Renal pelvis (tissue), 12 donors: Measurements from ENCODE around the gene ICAM5. TPM values are rescaled to one million over a fixed set of nuclear protein-coding genes. Genes with fewer than 3 reads are reported as not detected.
"Not testable (repeated sequence)": the region's sequence is repeated elsewhere in the genome, so short reads cannot be mapped to it uniquely, and the experiment has no call there.

Source experiments
- DNase-seq: peaks from one replicate; pipeline ENCODE4 v3.0.0-alpha.2; 2013
- long read RNA-seq, 16 experiments: transcript quantifications; one replicate each; lab custom pipeline, GENCODE V29; 2026
- polyA plus RNA-seq, 3 donors: library from polyadenylated mRNA; unstranded; fragments of 120-200 nt; gene quantifications; one replicate each; pipeline ENCODE4 v1.2.1, GENCODE V29; 2013; ENCODE audit not compliant: insufficient read length in 3 of 3

ICAM5 gene, protein sequence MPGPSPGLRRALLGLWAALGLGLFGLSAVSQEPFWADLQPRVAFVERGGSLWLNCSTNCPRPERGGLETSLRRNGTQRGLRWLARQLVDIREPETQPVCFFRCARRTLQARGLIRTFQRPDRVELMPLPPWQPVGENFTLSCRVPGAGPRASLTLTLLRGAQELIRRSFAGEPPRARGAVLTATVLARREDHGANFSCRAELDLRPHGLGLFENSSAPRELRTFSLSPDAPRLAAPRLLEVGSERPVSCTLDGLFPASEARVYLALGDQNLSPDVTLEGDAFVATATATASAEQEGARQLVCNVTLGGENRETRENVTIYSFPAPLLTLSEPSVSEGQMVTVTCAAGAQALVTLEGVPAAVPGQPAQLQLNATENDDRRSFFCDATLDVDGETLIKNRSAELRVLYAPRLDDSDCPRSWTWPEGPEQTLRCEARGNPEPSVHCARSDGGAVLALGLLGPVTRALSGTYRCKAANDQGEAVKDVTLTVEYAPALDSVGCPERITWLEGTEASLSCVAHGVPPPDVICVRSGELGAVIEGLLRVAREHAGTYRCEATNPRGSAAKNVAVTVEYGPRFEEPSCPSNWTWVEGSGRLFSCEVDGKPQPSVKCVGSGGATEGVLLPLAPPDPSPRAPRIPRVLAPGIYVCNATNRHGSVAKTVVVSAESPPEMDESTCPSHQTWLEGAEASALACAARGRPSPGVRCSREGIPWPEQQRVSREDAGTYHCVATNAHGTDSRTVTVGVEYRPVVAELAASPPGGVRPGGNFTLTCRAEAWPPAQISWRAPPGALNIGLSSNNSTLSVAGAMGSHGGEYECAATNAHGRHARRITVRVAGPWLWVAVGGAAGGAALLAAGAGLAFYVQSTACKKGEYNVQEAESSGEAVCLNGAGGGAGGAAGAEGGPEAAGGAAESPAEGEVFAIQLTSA
- polyA plus RNA-seq: under 1 TPM in 2 of 3 donors, not detected in 1; 0.10 to 0.17 TPM
- long read RNA-seq, donor 1: 0 reads
- long read RNA-seq, donor 2: 0 reads
- long read RNA-seq, donor 3: 0 reads
- long read RNA-seq, donor 4: 0 reads
- long read RNA-seq, donor 5: 0 reads
- long read RNA-seq, donor 6: 0 reads
- long read RNA-seq, donor 7: 0 reads
- long read RNA-seq, donor 8: 0 reads
- long read RNA-seq, donor 9: 0 reads
- long read RNA-seq, donor 10: 0 reads
- long read RNA-seq, donor 11: 0 reads
- long read RNA-seq, donor 12: 0 reads
- long read RNA-seq, donor 13: 0 reads
- long read RNA-seq, donor 14: 0 reads
- long read RNA-seq, donor 15: 0 reads
- long read RNA-seq, donor 16: 0 reads

- DNase-seq: no peak
Measured at GRCh38 chr19:10289836-10290356, at the start of gene ICAM5. ICAM5 (plus strand) TSS chr19:10289952; CDS start chr19:10290044, 92 bp downstream.

GRCh38 chr19:10241826-10242449 is 47.8 kb upstream of the ICAM5 start:
- DNase-seq: not testable (repeated sequence)

DNA sequence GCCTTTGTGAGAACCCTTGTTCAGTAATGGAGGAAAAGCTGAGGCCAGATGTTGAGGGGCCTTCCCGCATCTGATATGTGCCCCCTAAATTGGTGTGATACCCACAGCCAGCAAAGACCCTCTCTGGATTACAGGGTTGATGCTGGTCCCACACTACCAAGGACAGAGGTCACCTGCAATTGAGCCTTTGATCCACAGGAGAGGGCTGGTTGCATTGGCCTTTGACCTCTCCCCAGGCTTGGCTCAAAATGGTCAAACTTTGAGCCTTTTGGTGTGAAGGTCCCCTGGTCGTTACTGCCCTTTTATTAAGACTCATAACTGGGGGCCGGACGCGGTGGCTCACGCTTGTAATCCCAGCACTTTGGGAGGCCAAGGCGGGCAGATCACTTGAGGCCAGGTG is 46.1 kb upstream of the ICAM5 start:
- no peak for DNase-seq

GRCh38 chr19:10245189-10245939 is 44.4 kb upstream of the ICAM5 start:
- DNase-seq: no peak

DNA sequence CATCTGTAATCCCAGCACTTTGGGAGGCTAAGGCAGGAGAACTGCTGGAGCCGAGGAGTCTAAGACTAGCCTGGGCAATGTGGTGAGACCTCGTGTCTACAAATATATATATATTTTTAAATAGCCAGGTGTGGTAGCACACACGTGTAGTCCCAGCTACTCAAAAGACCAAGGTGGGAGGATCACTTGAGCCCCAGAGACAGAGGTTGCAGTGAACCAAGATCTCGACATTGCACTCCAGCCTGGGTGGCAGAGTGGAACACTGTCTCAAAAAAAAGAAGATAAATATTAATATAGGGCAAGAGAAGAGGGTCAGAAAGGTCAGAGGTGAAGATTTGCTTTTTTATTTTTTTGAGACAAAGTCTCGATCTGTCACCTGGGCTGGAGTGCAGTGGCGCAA is 43.2 kb upstream of the ICAM5 start:
- no peak for DNase-seq

DNA sequence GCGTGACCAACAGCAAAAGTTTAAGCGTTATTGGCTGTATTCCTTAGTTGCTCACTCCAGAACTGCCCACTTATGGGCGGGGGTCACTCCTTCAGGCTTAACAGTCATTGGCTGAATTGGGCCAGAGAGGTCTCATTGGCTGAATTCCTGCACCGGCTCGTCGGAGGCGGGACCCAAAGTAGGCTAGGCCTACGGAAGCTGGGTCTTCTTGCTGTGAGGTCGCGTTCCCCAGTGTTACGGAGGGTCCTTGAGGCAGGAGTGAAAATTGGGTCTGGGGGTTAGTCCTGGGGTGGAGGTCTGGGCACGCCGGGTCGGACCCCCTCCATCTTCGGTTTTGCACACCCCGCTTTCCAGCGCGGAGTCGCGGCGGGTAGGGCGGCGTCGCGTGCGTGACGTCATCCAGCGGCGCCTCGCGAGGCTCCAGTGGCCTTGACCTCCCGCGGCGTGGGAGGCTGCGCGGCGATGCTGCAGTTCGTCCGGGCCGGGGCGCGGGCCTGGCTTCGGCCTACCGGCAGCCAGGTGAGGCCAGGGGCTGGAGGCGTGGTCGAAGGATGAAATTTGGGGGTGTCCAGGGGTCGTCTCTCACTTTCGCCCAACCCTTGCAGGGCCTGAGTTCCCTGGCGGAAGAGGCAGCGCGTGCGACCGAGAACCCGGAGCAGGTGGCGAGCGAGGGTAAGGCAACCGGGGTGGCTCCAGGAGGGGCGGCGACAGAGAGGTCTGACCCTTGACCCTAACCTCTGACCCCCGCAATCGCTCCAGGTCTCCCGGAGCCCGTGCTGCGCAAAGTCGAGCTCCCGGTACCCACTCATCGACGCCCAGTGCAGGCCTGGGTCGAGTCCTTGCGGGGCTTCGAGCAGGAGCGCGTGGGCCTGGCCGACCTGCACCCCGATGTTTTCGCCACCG is 37.7 kb upstream of the ICAM5 start, which contains the start of gene MRPL4:
Gene MRPL4, plus strand, starts transcription at position 423 of the 903 bp plus-strand sequence. Its CDS starts 40 bp downstream, at position 463.
- peak; percentile 99 for DNase-seq

- no peak for DNase-seq
Measured at GRCh38 chr19:10252707-10253106, 37.0 kb upstream of the ICAM5 start.

GRCh38 chr19:10254244-10254643 is 35.5 kb upstream of the ICAM5 start:
- no peak for DNase-seq

GRCh38 chr19:10255358-10255757 is 34.4 kb upstream of the ICAM5 start:
- no peak for DNase-seq

DNA sequence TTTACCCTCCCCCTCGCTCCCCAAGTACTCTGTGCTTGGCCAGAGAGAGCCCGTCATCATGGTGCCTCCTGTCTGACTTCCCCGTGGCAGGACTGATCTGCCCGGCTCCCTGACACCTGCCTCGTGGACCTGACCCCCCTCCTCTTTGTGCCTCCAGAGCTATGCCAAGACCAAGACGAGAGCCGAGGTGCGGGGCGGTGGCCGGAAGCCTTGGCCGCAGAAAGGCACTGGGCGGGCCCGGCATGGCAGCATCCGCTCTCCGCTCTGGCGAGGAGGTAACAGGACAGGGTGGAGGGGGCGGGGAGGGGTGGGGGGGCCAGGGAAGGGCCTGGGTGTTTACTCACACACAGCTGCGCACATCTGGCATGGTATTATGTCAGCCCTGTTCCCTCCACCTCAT is 33.2 kb upstream of the ICAM5 start:
- no peak for DNase-seq

DNA sequence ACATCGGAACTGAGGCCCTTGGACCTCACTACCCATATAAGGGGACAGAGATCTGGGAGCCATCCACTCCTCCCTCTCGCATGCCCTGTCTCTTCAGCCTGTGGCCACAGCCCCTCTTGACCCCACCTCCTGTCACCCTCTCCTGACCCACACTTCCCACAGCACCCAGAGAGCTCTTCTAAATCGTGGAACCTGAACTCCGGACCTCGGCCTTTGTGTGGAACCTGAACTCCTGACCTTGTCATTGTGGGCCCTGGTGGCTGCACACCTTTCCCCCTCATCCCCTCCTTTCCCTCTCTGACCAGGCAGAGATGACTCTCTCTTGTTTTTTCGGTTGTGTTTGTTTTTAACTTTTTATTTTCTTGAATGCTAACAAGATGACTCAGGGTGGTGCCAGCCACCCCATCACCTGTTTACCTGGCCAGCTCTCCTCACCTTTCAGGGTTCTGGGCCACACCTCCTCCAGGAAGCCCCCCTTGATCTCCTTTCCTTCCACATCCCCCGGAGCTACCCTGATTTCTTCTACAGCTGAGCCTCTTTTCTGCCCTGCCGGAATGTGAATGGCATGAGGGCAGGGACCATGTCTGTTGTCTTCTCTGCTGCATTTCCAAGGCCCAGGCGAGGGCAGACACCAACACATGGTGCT is 32.7 kb upstream of the ICAM5 start:
- no peak for DNase-seq

DNA sequence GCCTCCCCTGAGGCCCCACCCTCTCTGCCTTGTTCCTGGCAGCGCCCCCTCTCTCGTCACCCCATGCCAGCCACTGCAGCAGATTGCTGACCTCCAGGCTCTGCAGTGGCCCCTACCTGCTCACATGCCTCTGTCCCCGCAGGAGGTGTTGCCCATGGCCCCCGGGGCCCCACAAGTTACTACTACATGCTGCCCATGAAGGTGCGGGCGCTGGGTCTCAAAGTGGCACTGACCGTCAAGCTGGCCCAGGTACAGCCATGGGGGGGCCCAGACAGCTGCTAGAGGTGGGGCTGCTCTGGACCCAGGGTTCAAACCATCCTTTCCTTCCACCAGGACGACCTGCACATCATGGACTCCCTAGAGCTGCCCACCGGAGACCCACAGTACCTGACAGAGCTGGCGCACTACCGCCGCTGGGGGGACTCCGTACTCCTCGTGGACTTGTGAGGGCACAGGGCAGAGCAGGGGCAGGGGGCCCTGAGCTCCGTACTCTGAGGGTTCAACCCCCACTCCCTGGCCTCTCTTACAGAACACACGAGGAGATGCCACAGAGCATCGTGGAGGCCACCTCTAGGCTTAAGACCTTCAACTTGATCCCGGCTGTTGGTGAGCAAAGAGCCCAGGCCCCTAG is 31.6 kb upstream of the ICAM5 start:
- DNase-seq: no peak

DNA sequence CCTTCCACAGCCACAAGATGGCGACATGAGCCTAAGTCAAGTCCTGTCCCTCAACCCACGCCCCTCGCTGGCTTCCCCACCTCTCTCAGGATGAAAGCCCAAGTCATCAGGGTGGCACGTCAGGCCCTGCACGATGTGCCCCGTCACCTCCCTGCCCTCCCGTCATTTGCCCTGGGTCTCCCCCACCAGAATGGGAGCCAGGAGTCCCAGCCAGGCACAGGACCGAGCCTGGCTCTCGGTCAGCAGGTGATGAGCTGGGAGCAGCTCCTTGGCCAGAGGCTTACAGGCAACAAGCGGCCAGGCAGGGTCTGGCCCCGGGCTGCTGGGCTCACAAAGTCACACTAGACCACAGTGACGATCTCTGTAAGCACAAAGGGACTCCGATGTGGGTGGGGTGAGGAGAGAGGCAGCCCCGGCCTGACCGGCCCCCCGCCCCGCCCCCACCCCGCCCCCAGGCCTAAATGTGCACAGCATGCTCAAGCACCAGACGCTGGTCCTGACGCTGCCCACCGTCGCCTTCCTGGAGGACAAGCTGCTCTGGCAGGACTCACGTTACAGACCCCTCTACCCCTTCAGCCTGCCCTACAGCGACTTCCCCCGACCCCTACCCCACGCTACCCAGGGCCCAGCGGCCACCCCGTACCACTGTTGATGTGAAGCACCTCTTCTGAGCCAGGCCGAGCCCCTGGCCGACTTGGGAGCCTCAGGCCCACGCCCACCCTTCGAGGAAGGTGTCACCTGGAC is 30.4 kb upstream of the ICAM5 start:
- DNase-seq: peak; percentile 89

DNA sequence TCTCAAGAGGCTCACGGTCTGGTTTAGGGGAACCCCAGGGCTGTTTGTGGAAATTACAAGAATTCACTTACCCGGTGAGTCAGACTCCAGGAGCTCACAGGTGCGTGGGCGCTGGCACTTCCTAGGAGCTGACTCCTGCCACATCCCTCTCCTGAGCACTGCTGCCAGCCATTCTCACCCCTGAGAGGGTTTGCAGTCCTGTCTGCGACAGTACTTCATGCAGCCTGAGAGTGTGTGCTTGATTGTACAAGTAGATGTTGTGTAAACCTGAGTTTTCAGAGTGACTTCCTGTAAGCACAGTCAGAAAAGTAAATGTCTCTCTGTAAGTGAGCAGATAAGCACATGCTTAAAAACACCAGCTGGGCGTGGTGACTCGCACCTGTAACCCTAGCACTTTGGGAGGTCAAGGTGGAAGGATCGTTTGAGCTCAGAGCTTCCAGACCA is 29.6 kb upstream of the ICAM5 start:
- no peak for DNase-seq

GRCh38 chr19:10262771-10263170 is 27.0 kb upstream of the ICAM5 start:
- DNase-seq: no peak

DNA sequence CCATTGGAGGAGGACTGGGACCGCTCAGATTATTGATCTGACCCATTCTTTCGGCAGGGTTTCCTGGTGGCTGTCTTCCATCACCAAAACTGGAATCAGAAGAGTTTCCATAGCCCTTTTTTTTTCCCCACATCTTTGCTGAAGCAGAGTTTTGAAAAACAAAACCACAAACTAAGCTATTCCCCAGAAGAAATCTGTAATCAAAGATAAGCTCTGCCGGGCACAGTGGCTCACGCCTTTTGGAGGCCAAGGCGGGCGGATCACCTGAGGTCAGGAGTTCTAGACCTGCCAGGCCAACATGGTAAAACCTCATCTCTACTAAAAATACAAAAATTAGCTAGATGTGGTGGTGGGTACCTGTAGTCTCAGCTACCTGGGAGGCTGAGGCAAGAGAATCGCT is 23.0 kb upstream of the ICAM5 start:
- no peak for DNase-seq

GRCh38 chr19:10268071-10268470 is 21.7 kb upstream of the ICAM5 start:
- no peak for DNase-seq
